ENCODE measurements around the gene CLIP1. TPM values are rescaled to one million over a fixed set of nuclear protein-coding genes. Genes with fewer than 3 reads are reported as not detected.

The CLIP1 gene
- total RNA-seq, 4 donors from 2014 or later, result 118 to 164 (median 133) TPM

GRCh38 chr12:122308811-122309210 is 113.7 kb downstream of the CLIP1 start:
- no peak for DNase-seq (ENCODE audit: low spot score in 2 of 2)
- intact Hi-C loops (cut with DNase I; ENCODE audit: low total_unique reads), result no loop called here
- 88 to 97% methylated on average over 1 of the region's 1 CpG for WGBS, 2 donors
- TF ChIP-seq POLR2A (IDR thresholded peaks at IDR 0.05) (no peak), CTCF (IDR thresholded peaks at IDR 0.05) (no peak)
- H3K4me3 ChIP-seq (ENCODE audit: low read depth, poor library complexity, severe bottlenecking), result no peak overlapping the region

- intact Hi-C loops (cut with DNase I; ENCODE audit: low total_unique reads), result no loop called here
- TF ChIP-seq CTCF (IDR thresholded peaks at IDR 0.05) (no peak), POLR2A (IDR thresholded peaks at IDR 0.05) (no peak)
- no peak for DNase-seq (ENCODE audit: low spot score in 2 of 2)
- no peak overlapping the region for H3K4me3 ChIP-seq (ENCODE audit: low read depth, poor library complexity, severe bottlenecking)
- WGBS, 2 donors, result 82 to 86% methylated on average over 4 of the region's 4 CpGs
Measured at GRCh38 chr12:122306407-122306806, 116.1 kb downstream of the CLIP1 start.

GRCh38 chr12:122304924-122305323 is 117.5 kb downstream of the CLIP1 start:
- WGBS, 2 donors, result 65 to 75% methylated on average over 1 of the region's 1 CpG
- intact Hi-C loops (cut with DNase I; ENCODE audit: low total_unique reads), result no loop called here

GRCh38 chr12:122303068-122303467 is 119.4 kb downstream of the CLIP1 start:
- intact Hi-C loops (cut with DNase I; ENCODE audit: low total_unique reads), result no loop called here
- TF ChIP-seq CTCF (IDR thresholded peaks at IDR 0.05) (no peak), POLR2A (IDR thresholded peaks at IDR 0.05) (no peak)
- DNase-seq (ENCODE audit: low spot score in 2 of 2), result no peak
- 82 to 89% methylated on average over 4 of the region's 4 CpGs for WGBS, 2 donors
- no peak overlapping the region for H3K4me3 ChIP-seq (ENCODE audit: low read depth, poor library complexity, severe bottlenecking)

More at GRCh38 chr12:122304924-122305323, 117.5 kb downstream of the CLIP1 start:
- H3K4me3 ChIP-seq (ENCODE audit: low read depth, poor library complexity, severe bottlenecking), result no peak overlapping the region
- no peak for DNase-seq (ENCODE audit: low spot score in 2 of 2)
- no peak for TF ChIP-seq POLR2A (IDR thresholded peaks at IDR 0.05)
- TF ChIP-seq CTCF (IDR thresholded peaks at IDR 0.05), result no peak

- no peak for DNase-seq (ENCODE audit: low spot score in 2 of 2)
- TF ChIP-seq CTCF (IDR thresholded peaks at IDR 0.05), result no peak
- intact Hi-C loops (cut with DNase I; ENCODE audit: low total_unique reads), result no loop called here
- 86 to 94% methylated on average over 14 of the region's 14 CpGs for WGBS, 2 donors
- H3K4me3 ChIP-seq (ENCODE audit: low read depth, poor library complexity, severe bottlenecking), result no peak overlapping the region
Measured at GRCh38 chr12:122298071-122298748, 124.3 kb downstream of the CLIP1 start.

- no peak for TF ChIP-seq CTCF (IDR thresholded peaks at IDR 0.05)
- TF ChIP-seq POLR2A (IDR thresholded peaks at IDR 0.05), result no peak
- WGBS, 2 donors, result 93 to 97% methylated on average over 9 of the region's 9 CpGs
- no peak overlapping the region for H3K4me3 ChIP-seq (ENCODE audit: low read depth, poor library complexity, severe bottlenecking)
- DNase-seq (ENCODE audit: low spot score in 2 of 2), result no peak
- intact Hi-C loops (cut with DNase I; ENCODE audit: low total_unique reads), result no loop called here
Measured at GRCh38 chr12:122297494-122297893, 125.0 kb downstream of the CLIP1 start.
